ENCODE data around the gene LCP2. TPM values are rescaled to one million over a fixed set of nuclear protein-coding genes. Genes with fewer than 3 reads are reported as not detected.

Gene LCP2
- total and polyA plus RNA-seq, 2 of the 4 experiments (the other 2 are of a cell fraction): not detected

GRCh38 chr5:170249355-170249754 lies 48.2 kb downstream of the LCP2 start:
- ATAC-seq (ENCODE audit: low read depth): no peak
- in situ Hi-C loops (cut with MboI; ENCODE audit: low sequenced_read_pairs) (no loop called here), dilution Hi-C loops (cut with HindIII; ENCODE audit: low sequenced_read_pairs, unreplicated experiment) (no loop called here), intact Hi-C loops (cut with micrococcal nuclease) (no loop called here)
- Histone ChIP-seq H2AFZ (replicated peaks; ENCODE audit: low read length, poor library complexity) (no peak overlapping the region), H3K36me3 (ENCODE audit: control insufficient read depth, insufficient read depth, low read length) (no peaks in the 10 kb centered on the region), H3K27ac (ENCODE audit: insufficient read depth, low read length) (no peak overlapping the region), H3K9me3 (ENCODE audit: control insufficient read depth, insufficient read depth, low read length) (no peaks in the 10 kb centered on the region), H3K79me1 (ENCODE audit: low read depth in 1 of 2, low read length in 2 of 2) (no peaks in the 10 kb centered on the region), H3K9ac (ENCODE audit: low read depth, low read length) (no peak overlapping the region), H2AK5ac (ENCODE audit: low read depth, low read length) (no peak overlapping the region), H3K9me1 (ENCODE audit: insufficient read depth, low read length) (no peaks in the 10 kb centered on the region), H4K20me1 (ENCODE audit: insufficient read depth, low read length) (no peaks in the 10 kb centered on the region), H2BK20ac (ENCODE audit: low read depth, low read length) (no peak overlapping the region), H3K4me2 (ENCODE audit: low read depth, low read length) (no peak overlapping the region), H2BK120ac (ENCODE audit: low read depth, low read length) (no peak overlapping the region), H3K56ac (ENCODE audit: extremely low read depth, insufficient read depth, low read length) (no peak overlapping the region), H2BK15ac (ENCODE audit: low read depth, low read length) (no peak overlapping the region), H3K23ac (ENCODE audit: low read depth, low read length) (no peak overlapping the region), H4K91ac (ENCODE audit: insufficient read depth, low read depth, low read length) (no peak overlapping the region), H4K5ac (ENCODE audit: low read depth, low read length) (no peak overlapping the region), H3K4me1 (ENCODE audit: control insufficient read depth, insufficient read depth, low read length) (no peaks in the 10 kb centered on the region), H4K8ac (ENCODE audit: low read depth in 2 of 2, low read length in 2 of 2) (no peak overlapping the region), H3K4me3 (ENCODE audit: insufficient read depth, low read depth, low read length) (no peak overlapping the region), H3K14ac (replicated peaks; ENCODE audit: low read depth, low read length) (no peak overlapping the region), H2BK5ac (ENCODE audit: low read depth, low read length, poor library complexity, severe bottlenecking) (no peak overlapping the region), H3K18ac (ENCODE audit: low read depth, low read length) (no peak overlapping the region), H3K27me3 (ENCODE audit: control insufficient read depth, insufficient read depth, low read length) (no peaks in the 10 kb centered on the region), H3K4ac (ENCODE audit: low read depth, low read length) (no peak overlapping the region), H2AK9ac (replicated peaks; ENCODE audit: low read depth, low read length, poor library complexity) (no peak overlapping the region)
- POLR2A ChIA-PET (ENCODE audit: unreplicated experiment): no interaction called here
- no CpG with 5 or more reads among the region's 4 CpGs for WGBS, 2 experiments (ENCODE audit: extremely low coverage in 2 of 2, insufficient read length in 1 of 2)
- DNase-seq: no peak
- TF ChIP-seq FOS (IDR thresholded peaks at IDR 0.05; ENCODE audit: low read depth, low read length): no peak
- no peak for TF ChIP-seq CEBPB (IDR thresholded peaks at IDR 0.05; ENCODE audit: low read depth, low read length)
- TF ChIP-seq MAZ (IDR thresholded peaks at IDR 0.05; ENCODE audit: borderline replicate concordance, low read depth, low read length): no peak
- no peak for TF ChIP-seq CHD1 (IDR thresholded peaks at IDR 0.05; ENCODE audit: low read depth, low read length)
- no peak for TF ChIP-seq ELK1 (IDR thresholded peaks at IDR 0.05; ENCODE audit: borderline replicate concordance, low read depth, low read length)
- TF ChIP-seq MXI1 (IDR thresholded peaks at IDR 0.05; ENCODE audit: borderline replicate concordance, low read depth, low read length): no peak
- TF ChIP-seq USF2 (IDR thresholded peaks at IDR 0.05; ENCODE audit: low read depth, low read length): no peak
- TF ChIP-seq POLR2A (IDR thresholded peaks at IDR 0.05; ENCODE audit: low read depth, low read length): no peak
- TF ChIP-seq NFE2L2 (IDR thresholded peaks at IDR 0.05; ENCODE audit: low read depth, low read length): no peak
- no peak for TF ChIP-seq CTCF (conservative IDR thresholded peaks at IDR 0.05; ENCODE audit: low read depth, low read length)
- no peak for TF ChIP-seq RFX5 (IDR thresholded peaks at IDR 0.05; ENCODE audit: low read depth, low read length)
- BruUV-seq (replicated peaks): no TSS peak
- CTCF ChIA-PET: no interaction called here
